HEK293T (cell line): ENCODE data around the gene PPP1R13B.

ENCODE experiments used
- CTCF ChIA-PET: fragments of 350-600 bp; formaldehyde crosslinking; extraction: SDS; loops from one replicate; lab custom pipeline; 2021; ENCODE audit warnings: antibody characterized with exemption, inconsistent platforms; lab: Yijun Ruan, JAX
- POLR2A ChIA-PET: fragments of 350-600 bp; formaldehyde crosslinking; extraction: SDS; loops from one replicate; lab custom pipeline; 2020; ENCODE audit warnings: antibody characterized with exemption, inconsistent platforms; lab: Yijun Ruan, JAX
- DNase-seq: peaks from one replicate; pipeline ENCODE4 v3.0.0; 2012; ENCODE audit warnings: mixed read lengths; ENCODE audit errors: extremely low spot score
- ARNT ChIP-seq: fragments of 450-650 bp; IDR thresholded peaks from 2 replicates; pipeline ENCODE4 v1.6.1; 2017; ENCODE audit warnings: mild to moderate bottlenecking
- BHLHE40 ChIP-seq: fragments of 450-650 bp; IDR thresholded peaks from 2 replicates; pipeline ENCODE4 v1.6.1; 2016; ENCODE audit warnings: mild to moderate bottlenecking, moderate library complexity, borderline replicate concordance
- CTBP1 ChIP-seq: fragments of 450-650 bp; IDR thresholded peaks from 2 replicates; pipeline ENCODE4 v1.6.1; 2016; ENCODE audit warnings: borderline replicate concordance
- ELF4 ChIP-seq: fragments of 450-650 bp; IDR thresholded peaks from 2 replicates; pipeline ENCODE4 v1.6.1; 2017; ENCODE audit warnings: antibody characterized with exemption
- FOXA1 ChIP-seq: fragments of 450-650 bp; IDR thresholded peaks from 2 replicates; pipeline ENCODE4 v1.6.1; 2016; ENCODE audit warnings: mild to moderate bottlenecking
- FOXK2 ChIP-seq: fragments of 450-650 bp; IDR thresholded peaks from 2 replicates; pipeline ENCODE4 v1.6.1; 2016; ENCODE audit warnings: mild to moderate bottlenecking
- FOXM1 ChIP-seq: fragments of 450-650 bp; IDR thresholded peaks from 2 replicates; pipeline ENCODE4 v1.6.1; 2017; ENCODE audit warnings: mild to moderate bottlenecking, borderline replicate concordance
- HDGF ChIP-seq: fragments of 450-650 bp; IDR thresholded peaks from 2 replicates; pipeline ENCODE4 v1.6.1; 2017; ENCODE audit warnings: antibody characterized with exemption, borderline replicate concordance
- LEF1 ChIP-seq: fragments of 450-650 bp; IDR thresholded peaks from 2 replicates; pipeline ENCODE4 v1.6.1; 2017; ENCODE audit warnings: mild to moderate bottlenecking, borderline replicate concordance
- NFRKB ChIP-seq: fragments of 450-650 bp; IDR thresholded peaks from 2 replicates; pipeline ENCODE4 v1.6.1; 2016; ENCODE audit warnings: mild to moderate bottlenecking, moderate library complexity
- PKNOX1 ChIP-seq: fragments of 450-650 bp; IDR thresholded peaks from 2 replicates; pipeline ENCODE4 v1.6.1; 2016
- SP1 ChIP-seq: fragments of 450-650 bp; IDR thresholded peaks from 2 replicates; pipeline ENCODE4 v1.6.1; 2017
- SUZ12 ChIP-seq: fragments of 450-650 bp; IDR thresholded peaks from 2 replicates; pipeline ENCODE4 v1.6.1; 2016; ENCODE audit warnings: mild to moderate bottlenecking
- TARDBP ChIP-seq: fragments of 450-650 bp; IDR thresholded peaks from 2 replicates; pipeline ENCODE4 v1.6.1; 2016
- ZNF384 ChIP-seq: fragments of 450-650 bp; IDR thresholded peaks from 2 replicates; pipeline ENCODE4 v1.6.1; 2016

PPP1R13B gene

GRCh38 chr14:103703433-103704385, 143.7 kb downstream of the PPP1R13B start:
- CTCF ChIA-PET = no interaction called here
- POLR2A ChIA-PET = interaction anchor here (1.0 to 2.1 kb wide), 5 partner anchors 8 to 142 kb away, joined by 4 to 11 read pairs (median 4); partner anchors contain the start of genes XRCC3 and ZFYVE21
- TF ChIP-seq TARDBP = no peak
- TF ChIP-seq LEF1 = no peak
- no peak for TF ChIP-seq SUZ12
- no peak for TF ChIP-seq PKNOX1
- no peak for TF ChIP-seq FOXK2
- no peak for TF ChIP-seq HDGF
- TF ChIP-seq ZNF384 = no peak
- TF ChIP-seq NFRKB = no peak
- DNase-seq = no peak

DNA sequence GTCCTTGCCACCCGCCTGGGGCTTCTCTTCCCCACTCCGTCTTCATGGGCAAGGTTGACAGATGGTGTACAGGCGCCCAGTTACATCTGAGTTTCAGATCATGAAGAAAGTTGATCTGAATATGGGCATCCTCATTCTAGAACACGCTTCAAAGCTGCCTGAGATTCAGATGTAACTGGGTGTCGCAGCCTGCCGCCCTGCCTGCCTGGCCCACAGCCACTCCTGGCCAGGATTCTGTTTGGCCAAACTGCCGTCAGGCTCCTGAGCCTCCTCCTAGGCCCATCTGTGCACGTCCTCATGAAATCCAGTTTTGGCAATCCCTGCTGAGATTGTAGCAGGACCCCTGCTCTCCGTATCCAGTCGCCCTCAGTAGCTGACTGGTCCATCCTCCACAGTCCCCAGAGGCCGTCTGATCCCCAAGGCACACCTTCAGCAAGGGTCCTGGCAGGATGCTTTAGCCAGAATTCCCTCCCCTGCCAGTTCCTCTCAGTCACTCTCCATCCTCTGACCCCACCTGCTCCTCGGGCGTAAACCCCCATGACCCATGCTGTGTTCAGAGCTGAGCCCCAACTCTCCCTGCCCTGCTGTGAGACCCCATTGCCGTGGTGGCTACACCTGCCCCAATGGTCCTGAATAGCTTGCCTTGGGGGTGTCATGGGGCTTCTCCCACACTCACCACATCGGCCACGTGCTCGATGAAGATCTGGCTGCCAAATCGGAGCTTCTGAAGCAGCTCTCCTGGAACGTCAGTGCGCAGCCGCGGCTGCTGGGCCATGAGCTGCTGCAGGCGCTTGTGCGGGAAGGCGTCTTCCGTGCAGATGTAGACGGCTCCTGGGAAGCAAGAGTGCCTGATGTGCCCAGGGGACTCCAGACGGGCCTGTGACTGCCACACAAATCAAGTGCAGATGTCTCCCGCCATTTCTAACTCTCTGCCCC, 144.6 kb downstream of the PPP1R13B start:
- DNase-seq = no peak
- POLR2A ChIA-PET = interaction anchor here (1.1 to 2.1 kb wide), 4 partner anchors 9 to 142 kb away, joined by 4 to 11 read pairs (median 4); partner anchors contain the start of genes XRCC3 and ZFYVE21
- TF ChIP-seq HDGF = no peak
- no peak for TF ChIP-seq NFRKB
- no peak for TF ChIP-seq CTBP1
- TF ChIP-seq PKNOX1 = no peak
- TF ChIP-seq FOXA1 = no peak
- no peak for TF ChIP-seq ARNT
- no peak for TF ChIP-seq TARDBP
- no peak for TF ChIP-seq LEF1
- no peak for TF ChIP-seq FOXK2
- CTCF ChIA-PET = no interaction called here

DNA sequence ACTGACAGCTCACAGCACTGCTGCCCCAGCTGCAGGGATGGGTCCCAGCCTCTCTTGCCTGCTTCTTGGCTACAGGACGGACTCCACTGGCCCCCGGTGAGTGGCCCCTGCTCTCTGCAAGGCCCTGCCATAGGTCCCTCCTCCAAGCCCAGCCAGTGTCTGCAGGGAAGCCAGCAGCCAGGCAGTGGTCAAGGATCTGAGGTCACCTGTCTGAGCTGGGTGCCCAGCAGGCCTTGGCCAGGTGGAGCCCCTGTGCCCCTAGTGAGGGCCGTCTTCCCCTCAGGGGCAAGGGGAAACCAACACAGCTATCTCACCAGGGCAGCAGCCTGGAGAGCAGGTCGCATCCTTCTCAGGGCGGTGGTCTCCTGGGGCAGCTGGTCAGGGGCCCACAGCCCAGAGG, 145.3 kb downstream of the PPP1R13B start:
- POLR2A ChIA-PET = interaction anchor here (1.1 to 2.1 kb wide), 2 partner anchors 10 to 14 kb away, joined by 4 to 11 read pairs; partner anchors contain the start of genes XRCC3 and ZFYVE21
- CTCF ChIA-PET = interaction anchor here (0.6 kb wide), 1 partner anchor 128 kb away, joined by 4 read pairs; no protein-coding TSS in a partner anchor
- TF ChIP-seq ARNT (no peak), ZNF384 (no peak), HDGF (no peak), FOXA1 (no peak), NFRKB (no peak), LEF1 (no peak), BHLHE40 (no peak), SUZ12 (no peak), SP1 (no peak)
- no peak for DNase-seq

GRCh38 chr14:103700753-103701490, 146.5 kb downstream of the PPP1R13B start:
- no peak for DNase-seq
- ChIA-PET POLR2A (interaction anchor here (0.7 to 2.6 kb wide), 4 partner anchors 8 to 15 kb away, joined by 3 to 13 read pairs (median 3); partner anchors contain the start of genes XRCC3 and ZFYVE21), CTCF (no interaction called here)
- TF ChIP-seq FOXK2 = no peak
- TF ChIP-seq BHLHE40 = no peak
- TF ChIP-seq SP1 = no peak
- no peak for TF ChIP-seq NFRKB
- no peak for TF ChIP-seq HDGF
- no peak for TF ChIP-seq FOXA1
- no peak for TF ChIP-seq TARDBP
- no peak for TF ChIP-seq FOXM1
- TF ChIP-seq ARNT = no peak
- TF ChIP-seq ELF4 = no peak

DNA sequence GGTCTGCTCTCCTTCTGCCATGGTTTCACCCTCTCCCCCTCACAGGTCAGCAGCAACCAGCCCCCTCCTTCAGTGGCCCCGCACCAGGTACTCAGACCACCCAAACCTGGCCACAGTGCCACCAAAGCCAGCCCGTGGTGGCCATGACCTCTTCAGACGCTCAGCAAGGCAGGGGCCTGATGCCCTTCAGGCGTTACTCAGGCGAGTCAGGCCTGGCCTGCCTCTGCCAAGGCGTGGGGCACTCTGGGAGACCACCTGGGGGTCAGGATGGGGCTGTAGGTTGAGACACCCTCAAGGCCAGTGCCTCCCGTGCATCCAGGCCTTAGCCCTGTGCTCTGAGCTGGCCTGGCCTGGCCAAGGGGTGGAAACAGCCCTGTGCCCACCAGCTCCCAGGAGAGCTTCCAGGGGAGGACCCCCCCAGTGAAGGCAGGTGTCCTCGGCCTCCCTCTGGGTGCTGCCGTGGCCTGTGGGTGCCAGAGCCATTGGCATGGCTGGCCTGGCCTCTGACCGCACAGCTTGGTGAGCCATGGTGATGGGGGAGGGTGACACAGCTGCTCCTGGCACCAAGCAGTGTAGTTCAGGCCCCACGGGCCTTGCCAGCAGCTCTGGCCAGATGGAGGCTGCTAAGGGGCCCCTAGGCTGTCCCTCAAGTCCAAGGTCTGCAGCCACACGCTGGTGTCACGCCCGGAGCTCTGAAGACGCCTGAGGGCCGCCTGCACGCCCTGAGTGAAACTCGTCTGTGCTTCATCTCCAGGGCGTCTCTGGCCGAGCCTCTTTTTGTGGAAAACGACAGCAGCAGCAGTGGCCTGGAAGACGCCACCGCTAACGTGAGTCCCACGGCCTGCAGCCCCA, 147.2 kb downstream of the PPP1R13B start:
- DNase-seq = no peak
- ChIA-PET CTCF (no interaction called here), POLR2A (interaction anchor here (1.0 to 2.6 kb wide), 3 partner anchors 9 to 15 kb away, joined by 3 to 13 read pairs (median 3); partner anchors contain the start of genes XRCC3 and ZFYVE21)
- no peak for TF ChIP-seq PKNOX1
- no peak for TF ChIP-seq FOXM1
